ENCODE measurements around the gene ALDH4A1. TPM values are rescaled to one million over a fixed set of nuclear protein-coding genes. Genes with fewer than 3 reads are reported as not detected.

ALDH4A1 gene
- total and polyA plus RNA-seq, 9 donors: 2.8 to 13.9 (median 8.0) TPM

DNA sequence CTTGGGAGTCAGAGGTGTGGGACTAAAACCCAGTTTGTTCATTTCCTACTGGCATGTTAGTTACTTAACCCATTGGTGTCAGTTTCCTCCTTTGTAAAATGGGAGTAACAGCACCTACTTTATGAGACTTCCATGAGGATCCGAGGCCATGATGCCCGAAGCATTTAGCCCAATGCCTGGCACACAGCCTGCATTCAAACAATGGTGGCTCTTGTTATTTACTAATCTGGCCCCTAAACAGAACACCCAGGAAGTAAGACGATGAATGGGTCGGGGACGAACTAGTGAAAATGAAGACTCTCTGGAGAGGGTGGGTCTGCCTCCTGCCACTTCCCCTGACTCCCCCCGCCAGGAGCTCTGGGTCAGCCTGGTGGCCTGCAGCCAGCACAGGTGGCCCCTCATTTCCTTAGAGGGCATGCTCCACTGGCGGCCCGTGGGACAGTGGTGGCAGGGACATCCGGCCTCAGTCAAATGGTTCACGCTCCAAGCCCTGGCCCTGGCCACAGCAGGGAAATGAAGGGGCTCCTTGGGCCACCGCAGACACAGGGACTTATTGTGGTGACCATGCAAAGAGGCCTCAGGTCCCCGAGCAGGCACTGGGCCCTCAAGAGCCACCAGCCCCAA, 33.4 kb downstream of the ALDH4A1 start:
- no peaks in the 10 kb centered on the region for H3K9me3 ChIP-seq
- no peak overlapping the region for H3K27ac ChIP-seq
- no peaks in the 10 kb centered on the region for H3K27me3 ChIP-seq
- DNase-seq: no peak
- intact Hi-C loops (cut with DNase I): no loop called here
- H3K36me3 ChIP-seq: no peaks in the 10 kb centered on the region
- H3K4me1 ChIP-seq (ENCODE audit: insufficient read depth): no peaks in the 10 kb centered on the region
- H3K4me3 ChIP-seq: no peak overlapping the region
- TF ChIP-seq POLR2A (IDR thresholded peaks at IDR 0.05) (no peak), EP300 (IDR thresholded peaks at IDR 0.05) (no peak)
- TF ChIP-seq, protein P1, sequence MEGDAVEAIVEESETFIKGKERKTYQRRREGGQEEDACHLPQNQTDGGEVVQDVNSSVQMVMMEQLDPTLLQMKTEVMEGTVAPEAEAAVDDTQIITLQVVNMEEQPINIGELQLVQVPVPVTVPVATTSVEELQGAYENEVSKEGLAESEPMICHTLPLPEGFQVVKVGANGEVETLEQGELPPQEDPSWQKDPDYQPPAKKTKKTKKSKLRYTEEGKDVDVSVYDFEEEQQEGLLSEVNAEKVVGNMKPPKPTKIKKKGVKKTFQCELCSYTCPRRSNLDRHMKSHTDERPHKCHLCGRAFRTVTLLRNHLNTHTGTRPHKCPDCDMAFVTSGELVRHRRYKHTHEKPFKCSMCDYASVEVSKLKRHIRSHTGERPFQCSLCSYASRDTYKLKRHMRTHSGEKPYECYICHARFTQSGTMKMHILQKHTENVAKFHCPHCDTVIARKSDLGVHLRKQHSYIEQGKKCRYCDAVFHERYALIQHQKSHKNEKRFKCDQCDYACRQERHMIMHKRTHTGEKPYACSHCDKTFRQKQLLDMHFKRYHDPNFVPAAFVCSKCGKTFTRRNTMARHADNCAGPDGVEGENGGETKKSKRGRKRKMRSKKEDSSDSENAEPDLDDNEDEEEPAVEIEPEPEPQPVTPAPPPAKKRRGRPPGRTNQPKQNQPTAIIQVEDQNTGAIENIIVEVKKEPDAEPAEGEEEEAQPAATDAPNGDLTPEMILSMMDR (IDR thresholded peaks at IDR 0.05): no peak
- 76 to 83% (median 78%) methylated on average over 12 of the region's 12 CpGs for WGBS, 3 donors

DNA sequence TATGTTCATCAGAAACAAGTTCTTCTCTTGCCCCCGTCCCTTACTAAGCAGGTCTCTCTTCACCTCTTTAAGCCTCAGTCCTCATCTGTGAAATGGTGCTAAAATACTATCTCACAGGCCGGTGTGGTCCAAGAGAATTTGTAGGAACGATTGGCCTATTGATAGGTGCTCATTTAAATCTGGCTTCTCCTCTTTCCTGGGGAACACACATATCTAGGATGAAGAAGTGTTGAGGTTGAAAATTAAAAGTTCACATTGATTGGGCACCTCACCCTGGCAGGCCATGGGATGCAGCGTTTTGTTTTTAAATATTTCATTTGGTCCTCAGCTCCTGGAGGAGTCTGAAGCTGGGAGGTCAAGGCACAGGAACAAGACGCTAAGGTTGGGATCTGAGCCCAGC, 34.0 kb downstream of the ALDH4A1 start:
- no peak for DNase-seq
- intact Hi-C loops (cut with DNase I): no loop called here
- Histone ChIP-seq H3K27me3 (no peaks in the 10 kb centered on the region), H3K9me3 (no peaks in the 10 kb centered on the region), H3K36me3 (no peaks in the 10 kb centered on the region), H3K4me1 (ENCODE audit: insufficient read depth) (no peaks in the 10 kb centered on the region), H3K4me3 (no peak overlapping the region), H3K27ac (no peak overlapping the region)
- 48 to 63% (median 56%) methylated on average over 5 of the region's 5 CpGs for WGBS, 3 donors
- no peak for TF ChIP-seq EP300 (IDR thresholded peaks at IDR 0.05)
- TF ChIP-seq, protein P1 (IDR thresholded peaks at IDR 0.05): no peak
- no peak for TF ChIP-seq POLR2A (IDR thresholded peaks at IDR 0.05)

DNA sequence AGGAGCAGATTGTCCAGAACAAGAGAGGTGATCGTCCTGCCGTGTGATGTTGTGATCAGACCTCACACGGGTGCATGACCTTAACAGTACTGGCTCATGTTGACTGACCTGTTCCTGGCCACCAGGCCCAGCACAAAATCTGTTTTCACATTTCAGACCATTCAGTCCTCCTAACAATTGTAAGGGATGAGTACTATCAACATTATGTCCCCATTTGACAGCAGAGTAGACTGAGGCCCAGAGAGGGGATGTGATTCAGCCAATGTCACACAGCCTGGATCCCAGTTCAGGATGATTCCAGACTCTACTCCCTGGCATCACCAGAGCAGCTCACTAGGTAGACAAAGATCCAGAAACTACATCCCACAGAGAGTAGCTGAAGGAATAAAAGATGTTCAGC, 35.5 kb downstream of the ALDH4A1 start:
- intact Hi-C loops (cut with DNase I): no loop called here
- WGBS, 3 donors: 70 to 82% (median 79%) methylated on average over 3 of the region's 3 CpGs
- Histone ChIP-seq H3K4me1 (ENCODE audit: insufficient read depth) (no peaks in the 10 kb centered on the region), H3K27ac (no peak overlapping the region), H3K27me3 (no peaks in the 10 kb centered on the region), H3K9me3 (no peaks in the 10 kb centered on the region), H3K36me3 (no peaks in the 10 kb centered on the region), H3K4me3 (no peak overlapping the region)
- DNase-seq: no peak
- TF ChIP-seq, protein P1 (IDR thresholded peaks at IDR 0.05): no peak
- TF ChIP-seq POLR2A (IDR thresholded peaks at IDR 0.05) (no peak), EP300 (IDR thresholded peaks at IDR 0.05) (no peak)

DNA sequence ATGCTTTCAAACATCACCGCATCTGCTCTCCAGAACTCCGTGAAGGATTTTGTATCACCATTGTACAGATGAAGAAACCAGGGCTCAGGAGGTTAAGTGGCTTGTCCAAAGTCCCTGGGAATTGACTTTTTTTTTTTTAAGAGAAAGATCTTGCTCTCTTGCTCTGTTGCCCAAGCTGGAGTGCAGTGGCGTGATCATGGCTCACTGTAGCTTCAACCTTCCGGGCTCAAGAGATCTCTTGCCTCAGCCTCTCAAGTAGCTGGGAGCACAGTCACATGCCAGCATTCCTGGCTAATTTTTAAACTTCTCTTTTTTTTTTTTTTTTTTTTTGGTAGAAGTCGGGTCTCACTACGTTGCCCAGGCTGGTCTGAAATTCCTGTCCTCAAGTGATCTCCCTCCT, 36.0 kb downstream of the ALDH4A1 start:
- no peak for DNase-seq
- no peaks in the 10 kb centered on the region for H3K27me3 ChIP-seq
- WGBS, 3 donors: 76 to 84% (median 81%) methylated on average over 6 of the region's 6 CpGs

More for the DNA sequence above, 36.0 kb downstream of the ALDH4A1 start:
- TF ChIP-seq, protein P1 (IDR thresholded peaks at IDR 0.05): no peak
- TF ChIP-seq EP300 (IDR thresholded peaks at IDR 0.05) (no peak), POLR2A (IDR thresholded peaks at IDR 0.05) (no peak)
- Histone ChIP-seq H3K36me3 (no peaks in the 10 kb centered on the region), H3K4me3 (no peak overlapping the region), H3K4me1 (ENCODE audit: insufficient read depth) (no peaks in the 10 kb centered on the region), H3K27ac (no peak overlapping the region), H3K9me3 (no peaks in the 10 kb centered on the region)
- intact Hi-C loops (cut with DNase I): no loop called here

Measured in ovary (tissue), 9 donors.